ENCODE data around the gene HOXB6. TPM values are rescaled to one million over a fixed set of nuclear protein-coding genes. Genes with fewer than 3 reads are reported as not detected.

Gene HOXB6
- total RNA-seq, 1 experiment from 2014 or later = 64.8 TPM

- ChIA-PET CTCF (interaction anchor here (0.8 to 0.9 kb wide), 2 partner anchors 9 to 239 kb away, joined by 3 to 4 read pairs; no protein-coding TSS in a partner anchor), POLR2A (interaction anchor here (1.0 kb wide), 1 partner anchor 19 kb away, joined by 3 read pairs; the partner anchor contains the start of gene HOXB9), RAD21 (ENCODE audit: low non-redundant PET in 1 of 2, low total read pairs in 2 of 2, uncharacterized antibody in 2 of 2, unreplicated experiment in 2 of 2) (no interaction called here)
- peak; percentile 59 for TF ChIP-seq YY1 (IDR thresholded peaks at IDR 0.05; ENCODE audit: extremely low read depth, insufficient replicate concordance, low read depth, low read length)
- TF ChIP-seq CBX3 (IDR thresholded peaks at IDR 0.05; ENCODE audit: low read depth) = no peak
- H2AFZ ChIP-seq (ENCODE audit: low read depth, low read length, poor library complexity, severe bottlenecking) = no peak overlapping the region
- H3K4me2 ChIP-seq (ENCODE audit: low read length) = peak overlapping the region; percentile 90
- H3K9ac ChIP-seq (ENCODE audit: low read length) = peak overlapping the region; percentile 94
- no peaks in the 10 kb centered on the region for H3K9me2 ChIP-seq (ENCODE audit: insufficient read depth)
- H3K4me1 ChIP-seq (ENCODE audit: control insufficient read depth in 1 of 2, insufficient read depth in 2 of 2, low read length in 2 of 2) = peaks cover 9 to 30% of the 10 kb centered on the region in 2 experiments; a peak in 3 of 4 replicates
- peaks cover 63% of the 10 kb centered on the region for H3K79me2 ChIP-seq (ENCODE audit: insufficient read depth, low read length)
- no peaks in the 10 kb centered on the region for H3K27me3 ChIP-seq (ENCODE audit: insufficient read depth, low read length)
- ATAC-seq (peak; percentile 1), DNase-seq (ENCODE audit: low read depth, low spot score) (no peak)
- peak overlapping the region; percentile 96 for H3K4me3 ChIP-seq (replicated peaks in 1 of 2; ENCODE audit: low read depth in 1 of 2, low read length in 2 of 2)
- H3K27ac ChIP-seq (ENCODE audit: low read depth, low read length) = peak overlapping the region; percentile 99
- H3K9me3 ChIP-seq (ENCODE audit: control insufficient read depth in 1 of 2, insufficient read depth in 1 of 2, low read depth in 1 of 2, low read length in 2 of 2) = no peaks in the 10 kb centered on the region
- H4K20me1 ChIP-seq (ENCODE audit: insufficient read depth) = no peaks in the 10 kb centered on the region
- peaks cover 0 to 15% of the 10 kb centered on the region in 2 experiments; a peak in 1 of 4 replicates for H3K36me3 ChIP-seq (ENCODE audit: control insufficient read depth in 1 of 2, insufficient read depth in 2 of 2, low read length in 2 of 2)
- BruUV-seq (replicated peaks) = no TSS peak
- intact Hi-C loops (cut with micrococcal nuclease) = no loop called here
Observed at GRCh38 chr17:48645639-48646182, 40.9 kb upstream of the HOXB6 start.

GRCh38 chr17:48644910-48645557 is 40.2 kb upstream of the HOXB6 start:
- ChIA-PET CTCF (no interaction called here), RAD21 (ENCODE audit: low non-redundant PET in 1 of 2, low total read pairs in 2 of 2, uncharacterized antibody in 2 of 2, unreplicated experiment in 2 of 2) (no interaction called here), POLR2A (interaction anchor here (1.0 kb wide), 1 partner anchor 19 kb away, joined by 3 read pairs; the partner anchor contains the start of gene HOXB9)
- H3K4me1 ChIP-seq (ENCODE audit: control insufficient read depth in 1 of 2, insufficient read depth in 2 of 2, low read length in 2 of 2) = peaks cover 9 to 37% of the 10 kb centered on the region in 2 experiments; a peak in 3 of 4 replicates
- H3K9me3 ChIP-seq (ENCODE audit: control insufficient read depth in 1 of 2, insufficient read depth in 1 of 2, low read depth in 1 of 2, low read length in 2 of 2) = no peaks in the 10 kb centered on the region
- H3K79me2 ChIP-seq (ENCODE audit: insufficient read depth, low read length) = peaks cover 70% of the 10 kb centered on the region
- TF ChIP-seq SRF (IDR thresholded peaks at IDR 0.05; ENCODE audit: low read depth) (no peak), EGR1 (IDR thresholded peaks at IDR 0.05; ENCODE audit: low read depth) (no peak), TCF7L2 (IDR thresholded peaks at IDR 0.05; ENCODE audit: borderline replicate concordance, extremely low read depth, insufficient read depth, insufficient read length) (no peak), EZH2 (IDR thresholded peaks at IDR 0.05) (no peak), RAD21 (IDR thresholded peaks at IDR 0.05; ENCODE audit: low read depth) (no peak)
- H3K4me2 ChIP-seq (ENCODE audit: low read length) = peak overlapping the region; percentile 90
- no peaks in the 10 kb centered on the region for H3K27me3 ChIP-seq (ENCODE audit: insufficient read depth, low read length)
- intact Hi-C loops (cut with micrococcal nuclease) = no loop called here
- ATAC-seq (no peak), DNase-seq (ENCODE audit: low read depth, low spot score) (no peak)
- H4K20me1 ChIP-seq (ENCODE audit: insufficient read depth) = no peaks in the 10 kb centered on the region
- H3K27ac ChIP-seq (ENCODE audit: low read depth, low read length) = peak overlapping the region; percentile 99
- peak overlapping the region; percentile 94 for H3K9ac ChIP-seq (ENCODE audit: low read length)
- BruUV-seq (replicated peaks) = TSS peak; percentile 44
- no peaks in the 10 kb centered on the region for H3K9me2 ChIP-seq (ENCODE audit: insufficient read depth)
- H3K36me3 ChIP-seq (ENCODE audit: control insufficient read depth in 1 of 2, insufficient read depth in 2 of 2, low read length in 2 of 2) = peaks cover 0 to 15% of the 10 kb centered on the region in 2 experiments; a peak in 1 of 4 replicates
- H3K4me3 ChIP-seq (replicated peaks in 1 of 2; ENCODE audit: low read depth in 1 of 2, low read length in 2 of 2) = peak overlapping the region; percentile 96
- H2AFZ ChIP-seq (ENCODE audit: low read depth, low read length, poor library complexity, severe bottlenecking) = no peak overlapping the region
